ENCODE results near the gene TMEM94. TPM values are rescaled to one million over a fixed set of nuclear protein-coding genes. Genes with fewer than 3 reads are reported as not detected.

The TMEM94 gene
- total and polyA plus RNA-seq, 2 of the 13 experiments (the other 11 are each of a cell fraction or from before 2014, with no cell fraction given): 32.6 to 134 TPM

GRCh38 chr17:75468291-75468754 lies 11.9 kb downstream of the TMEM94 start (continued):
- TF ChIP-seq ZNF605 (CRISPR knock-in tag; IDR thresholded peaks at IDR 0.05): 0 out of 2 replicates have a peak, but pooled peaks have one; percentile 38
- TF ChIP-seq ZFP1 (CRISPR knock-in tag; IDR thresholded peaks at IDR 0.05): no peak
- TF ChIP-seq SOX6 (IDR thresholded peaks at IDR 0.05): no peak
- TF ChIP-seq SOX6 (CRISPR knock-in tag; IDR thresholded peaks at IDR 0.05): no peak
- no peak for TF ChIP-seq KLF12 (CRISPR knock-in tag; IDR thresholded peaks at IDR 0.05; ENCODE audit: borderline replicate concordance)
- TF ChIP-seq HDAC1 (CRISPR knock-in tag; IDR thresholded peaks at IDR 0.05): 0 out of 2 replicates have a peak, but pooled peaks have one; percentile 20
- peak; percentile 84 for TF ChIP-seq UBTF (CRISPR knock-in tag; IDR thresholded peaks at IDR 0.05)
- TF ChIP-seq SALL1 (CRISPR knock-in tag; IDR thresholded peaks at IDR 0.05): no peak
- no peak for TF ChIP-seq RNF219 (CRISPR knock-in tag; IDR thresholded peaks at IDR 0.05)
- peak; percentile 26; the same call in 1 of the 2 replicates for TF ChIP-seq RAD21 (CRISPR knock-in tag; IDR thresholded peaks at IDR 0.05)
- no peak for TF ChIP-seq HNRNPLL (IDR thresholded peaks at IDR 0.05; ENCODE audit: low read depth, low read length, poor library complexity, severe bottlenecking)
- 0 out of 2 replicates have a peak, but pooled peaks have one; percentile 6 for TF ChIP-seq ELF3 (CRISPR knock-in tag; IDR thresholded peaks at IDR 0.05)
- TF ChIP-seq ZNF143 (CRISPR knock-in tag; IDR thresholded peaks at IDR 0.05): no peak; the same call in 1 of the 2 replicates
- peak; percentile 22; the same call in 1 of the 2 replicates for TF ChIP-seq ZFX (CRISPR knock-in tag; IDR thresholded peaks at IDR 0.05; ENCODE audit: low read depth)
- 0 out of 2 replicates have a peak, but pooled peaks have one; percentile 29 for TF ChIP-seq SMAD1 (CRISPR knock-in tag; IDR thresholded peaks at IDR 0.05; ENCODE audit: borderline replicate concordance, low read depth)
- no peak for TF ChIP-seq PAF1 (CRISPR knock-in tag; IDR thresholded peaks at IDR 0.05)
- TF ChIP-seq, protein P1, sequence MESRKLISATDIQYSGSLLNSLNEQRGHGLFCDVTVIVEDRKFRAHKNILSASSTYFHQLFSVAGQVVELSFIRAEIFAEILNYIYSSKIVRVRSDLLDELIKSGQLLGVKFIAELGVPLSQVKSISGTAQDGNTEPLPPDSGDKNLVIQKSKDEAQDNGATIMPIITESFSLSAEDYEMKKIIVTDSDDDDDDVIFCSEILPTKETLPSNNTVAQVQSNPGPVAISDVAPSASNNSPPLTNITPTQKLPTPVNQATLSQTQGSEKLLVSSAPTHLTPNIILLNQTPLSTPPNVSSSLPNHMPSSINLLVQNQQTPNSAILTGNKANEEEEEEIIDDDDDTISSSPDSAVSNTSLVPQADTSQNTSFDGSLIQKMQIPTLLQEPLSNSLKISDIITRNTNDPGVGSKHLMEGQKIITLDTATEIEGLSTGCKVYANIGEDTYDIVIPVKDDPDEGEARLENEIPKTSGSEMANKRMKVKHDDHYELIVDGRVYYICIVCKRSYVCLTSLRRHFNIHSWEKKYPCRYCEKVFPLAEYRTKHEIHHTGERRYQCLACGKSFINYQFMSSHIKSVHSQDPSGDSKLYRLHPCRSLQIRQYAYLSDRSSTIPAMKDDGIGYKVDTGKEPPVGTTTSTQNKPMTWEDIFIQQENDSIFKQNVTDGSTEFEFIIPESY (CRISPR knock-in tag; IDR thresholded peaks at IDR 0.05): 0 out of 2 replicates have a peak, but pooled peaks have one; percentile 20
- 0 out of 2 replicates have a peak, but pooled peaks have one; percentile 29 for TF ChIP-seq HOXD1 (CRISPR knock-in tag; IDR thresholded peaks at IDR 0.05)
- no peak for TF ChIP-seq NBN (conservative IDR thresholded peaks at IDR 0.05)
- TF ChIP-seq SKI (IDR thresholded peaks at IDR 0.05; ENCODE audit: partially characterized antibody): peak; percentile 75

All from HepG2 (cell line).